Astrocyte (in vitro differentiated cells and primary cell): Measurements from ENCODE around the gene ORC6. TPM values are rescaled to one million over a fixed set of nuclear protein-coding genes. Genes with fewer than 3 reads are reported as not detected.

Source experiments
- DNase-seq: peaks from one replicate; pipeline ENCODE4 v3.0.0-alpha.2; 2010; ENCODE audit warnings: low read depth
- FAIRE-seq: peaks from 2 replicates; lab custom pipeline; 2011; peaks lifted over from hg19 to GRCh38; lab: Jason Lieb, UNC
- H2AFZ ChIP-seq: 2 replicates; pipeline ENCODE4 v1.6.0; 2012; ENCODE audit warnings: low read depth, low read length, inconsistent platforms
- H3K27ac ChIP-seq: 2 replicates; pipeline ENCODE4 v1.5.1; 2011; ENCODE audit warnings: low read depth, low read length, inconsistent platforms
- H3K27me3 ChIP-seq: 2 replicates; pipeline ENCODE4 v1.6.0; 2011; ENCODE audit warnings: low read length, inconsistent platforms; ENCODE audit not compliant: insufficient read depth
- H3K36me3 ChIP-seq: 2 replicates; pipeline ENCODE4 v1.5.1; 2011; ENCODE audit warnings: low read length, inconsistent platforms; ENCODE audit not compliant: insufficient read depth
- H3K4me1 ChIP-seq: 2 replicates; pipeline ENCODE4 v1.5.1; 2011; ENCODE audit warnings: low read length, inconsistent platforms; ENCODE audit not compliant: insufficient read depth
- H3K4me2 ChIP-seq: 2 replicates; pipeline ENCODE4 v1.6.0; 2012; ENCODE audit warnings: low read length, inconsistent platforms
- H3K4me3 ChIP-seq: 2 replicates; pipeline ENCODE4 v1.5.1; 2011; ENCODE audit warnings: low read depth, mild to moderate bottlenecking, low read length, inconsistent platforms; ENCODE audit not compliant: insufficient read depth
- H3K79me2 ChIP-seq: 2 replicates; pipeline ENCODE4 v1.6.0; 2012; ENCODE audit warnings: mild to moderate bottlenecking, low read length, inconsistent platforms; ENCODE audit not compliant: insufficient read depth
- H3K9ac ChIP-seq: 2 replicates; pipeline ENCODE4 v1.6.0; 2012; ENCODE audit warnings: mild to moderate bottlenecking, low read length, inconsistent platforms
- H3K9me3 ChIP-seq: 2 replicates; pipeline ENCODE4 v1.5.1; 2012; ENCODE audit warnings: low read depth, mild to moderate bottlenecking, low read length, inconsistent platforms; ENCODE audit not compliant: insufficient read depth
- H4K20me1 ChIP-seq: 2 replicates; pipeline ENCODE4 v1.6.0; 2012; ENCODE audit warnings: low read length, inconsistent platforms; ENCODE audit not compliant: insufficient read depth
- H3K27ac Mint-ChIP-seq: one replicate; pipeline ENCODE4 v1.8.0; 2021; ENCODE audit warnings: mild to moderate bottlenecking, mixed read lengths; ENCODE audit not compliant: unreplicated experiment
- H3K27me3 Mint-ChIP-seq: one replicate; pipeline ENCODE4 v1.8.0; 2021; ENCODE audit warnings: low read depth, mixed read lengths; ENCODE audit not compliant: unreplicated experiment
- H3K36me3 Mint-ChIP-seq: one replicate; pipeline ENCODE4 v1.8.0; 2021; ENCODE audit warnings: low read depth, mixed read lengths; ENCODE audit not compliant: unreplicated experiment
- H3K4me1 Mint-ChIP-seq: one replicate; pipeline ENCODE4 v1.8.0; 2021; ENCODE audit warnings: low read depth, mixed read lengths; ENCODE audit not compliant: unreplicated experiment
- H3K4me3 Mint-ChIP-seq: one replicate; pipeline ENCODE4 v1.8.0; 2021; ENCODE audit warnings: mild to moderate bottlenecking, moderate library complexity, mixed read lengths; ENCODE audit not compliant: unreplicated experiment
- H3K9me3 Mint-ChIP-seq: one replicate; pipeline ENCODE4 v1.8.0; 2021; ENCODE audit warnings: mild to moderate bottlenecking, mixed read lengths; ENCODE audit not compliant: unreplicated experiment
- CTCF ChIP-seq: IDR thresholded peaks from 2 replicates; pipeline ENCODE4 v1.5.1; 2011; ENCODE audit warnings: low read depth, mild to moderate bottlenecking, inconsistent platforms, low read length, moderate library complexity; ENCODE audit not compliant: insufficient read depth
- EZH2 ChIP-seq: IDR thresholded peaks from 2 replicates; pipeline ENCODE4 v1.6.1; 2012; ENCODE audit warnings: mild to moderate bottlenecking, low read length, inconsistent platforms; ENCODE audit not compliant: insufficient read depth
- total RNA-seq: library from RNA; stranded (reverse); gene quantifications from 2 replicates; pipeline ENCODE4 v1.2.1, GENCODE V29; 2021

ORC6 gene
- total RNA-seq, 1 donor from 2014 or later = 16.9 TPM

GRCh38 chr16:46690281-46691178 lies 1.1 kb downstream of the ORC6 start:
- Histone ChIP-seq H3K9me3 (no peaks in the 10 kb centered on the region), H3K4me2 (peak overlapping the region; percentile 96), H3K27ac (peak overlapping the region; percentile 100), H3K4me3 (peak overlapping the region; percentile 96), H3K4me1 (peaks cover 20% of the 10 kb centered on the region), H2AFZ (peak overlapping the region; percentile 100), H3K36me3 (peaks cover 9% of the 10 kb centered on the region), H3K27me3 (no peaks in the 10 kb centered on the region), H3K79me2 (peaks cover 64% of the 10 kb centered on the region), H3K9ac (peak overlapping the region; percentile 99), H4K20me1 (peaks cover 43% of the 10 kb centered on the region)
- no peaks in the 10 kb centered on the region for H3K27me3 Mint-ChIP-seq
- H3K4me1 Mint-ChIP-seq = peaks cover 20% of the 10 kb centered on the region
- H3K36me3 Mint-ChIP-seq = no peaks in the 10 kb centered on the region
- DNase-seq (peak; percentile 36), FAIRE-seq (no peak)
- no peak overlapping the region for H3K4me3 Mint-ChIP-seq
- no peaks in the 10 kb centered on the region for H3K9me3 Mint-ChIP-seq
- no peak overlapping the region for H3K27ac Mint-ChIP-seq
- TF ChIP-seq CTCF = no peak
- TF ChIP-seq EZH2 = no peak

GRCh38 chr16:46691726-46692125 lies 2.3 kb downstream of the ORC6 start:
- no peak overlapping the region for H3K4me3 Mint-ChIP-seq
- H3K36me3 Mint-ChIP-seq = no peaks in the 10 kb centered on the region
- H3K4me1 ChIP-seq = peaks cover 17% of the 10 kb centered on the region
- H3K9me3 ChIP-seq = no peaks in the 10 kb centered on the region
- H3K9ac ChIP-seq = peak overlapping the region; percentile 99
- H3K27me3 Mint-ChIP-seq = no peaks in the 10 kb centered on the region
- no peak overlapping the region for H2AFZ ChIP-seq
- peaks cover 18% of the 10 kb centered on the region for H3K4me1 Mint-ChIP-seq
- FAIRE-seq (no peak), DNase-seq (no peak)
- TF ChIP-seq EZH2 = no peak
- no peak for TF ChIP-seq CTCF
- peaks cover 37% of the 10 kb centered on the region for H4K20me1 ChIP-seq
- H3K27ac Mint-ChIP-seq = peak overlapping the region; percentile 6
- H3K9me3 Mint-ChIP-seq = no peaks in the 10 kb centered on the region
- no peak overlapping the region for H3K4me3 ChIP-seq
- H3K4me2 ChIP-seq = peak overlapping the region; percentile 96
- peaks cover 52% of the 10 kb centered on the region for H3K79me2 ChIP-seq
- H3K27ac ChIP-seq = no peak overlapping the region
- H3K36me3 ChIP-seq = peaks cover 13% of the 10 kb centered on the region
- H3K27me3 ChIP-seq = no peaks in the 10 kb centered on the region

GRCh38 chr16:46693598-46693997 lies 4.1 kb downstream of the ORC6 start:
- H4K20me1 ChIP-seq = peaks cover 18% of the 10 kb centered on the region
- no peak overlapping the region for H3K9ac ChIP-seq
- TF ChIP-seq CTCF (no peak), EZH2 (no peak)
- no peaks in the 10 kb centered on the region for H3K27me3 ChIP-seq
- FAIRE-seq (no peak), DNase-seq (no peak)
- H3K27ac ChIP-seq = no peak overlapping the region
- H3K4me3 ChIP-seq = no peak overlapping the region
- H2AFZ ChIP-seq = no peak overlapping the region
- peaks cover 16% of the 10 kb centered on the region for H3K36me3 ChIP-seq
- H3K27ac Mint-ChIP-seq = no peak overlapping the region
- no peaks in the 10 kb centered on the region for H3K27me3 Mint-ChIP-seq
- peaks cover 12% of the 10 kb centered on the region for H3K4me1 Mint-ChIP-seq
- no peak overlapping the region for H3K4me3 Mint-ChIP-seq
- no peaks in the 10 kb centered on the region for H3K9me3 ChIP-seq
- no peaks in the 10 kb centered on the region for H3K9me3 Mint-ChIP-seq
- peaks cover 15% of the 10 kb centered on the region for H3K4me1 ChIP-seq
- H3K79me2 ChIP-seq = peaks cover 34% of the 10 kb centered on the region
- H3K36me3 Mint-ChIP-seq = no peaks in the 10 kb centered on the region
- H3K4me2 ChIP-seq = no peak overlapping the region
